ENCODE data around the gene DNAJC11.
"Not testable (repeated sequence)": the region's sequence is repeated elsewhere in the genome, so short reads cannot be mapped to it uniquely, and the experiment has no call there.

Gene DNAJC11

GRCh38 chr1:6695868-6696267 is 5.7 kb downstream of the DNAJC11 start:
- DNase-seq (ENCODE audit: low read depth), result no peak

GRCh38 chr1:6694121-6694713 is 7.4 kb downstream of the DNAJC11 start:
- no peak for DNase-seq (ENCODE audit: low read depth)

GRCh38 chr1:6692956-6693355 is 8.7 kb downstream of the DNAJC11 start:
- no peak for DNase-seq (ENCODE audit: low read depth)

- DNase-seq (ENCODE audit: low read depth), result no peak
These were observed 10.1 kb downstream of the DNAJC11 start for GRCh38 chr1:6691507-6691906.

- DNase-seq (ENCODE audit: low read depth), result no peak
These were observed 11.4 kb downstream of the DNAJC11 start for GRCh38 chr1:6690186-6690585.

- no peak for DNase-seq (ENCODE audit: low read depth)
These were observed 12.9 kb downstream of the DNAJC11 start for GRCh38 chr1:6688757-6689156.

- no peak for DNase-seq (ENCODE audit: low read depth)
These were observed 13.6 kb downstream of the DNAJC11 start for GRCh38 chr1:6688001-6688400.

GRCh38 chr1:6686294-6686693 is 15.3 kb downstream of the DNAJC11 start:
- no peak for DNase-seq (ENCODE audit: low read depth)

- DNase-seq (ENCODE audit: low read depth), result no peak
These were observed 16.2 kb downstream of the DNAJC11 start for GRCh38 chr1:6685381-6685780.

GRCh38 chr1:6683434-6683833 is 18.2 kb downstream of the DNAJC11 start:
- no peak for DNase-seq (ENCODE audit: low read depth)

- no peak for DNase-seq (ENCODE audit: low read depth)
These were observed 25.7 kb downstream of the DNAJC11 start for GRCh38 chr1:6675941-6676340.

GRCh38 chr1:6674771-6675170 is 26.8 kb downstream of the DNAJC11 start:
- no peak for DNase-seq (ENCODE audit: low read depth)

GRCh38 chr1:6673816-6674398 is 27.7 kb downstream of the DNAJC11 start:
- DNase-seq (ENCODE audit: low read depth), result no peak

- no peak for DNase-seq (ENCODE audit: low read depth)
These were observed 29.1 kb downstream of the DNAJC11 start for GRCh38 chr1:6672558-6672957.

- DNase-seq (ENCODE audit: low read depth), result no peak
These were observed 33.1 kb downstream of the DNAJC11 start for GRCh38 chr1:6668503-6668902.

GRCh38 chr1:6667139-6667538 is 34.5 kb downstream of the DNAJC11 start:
- no peak for DNase-seq (ENCODE audit: low read depth)

GRCh38 chr1:6666696-6667095 is 34.9 kb downstream of the DNAJC11 start:
- no peak for DNase-seq (ENCODE audit: low read depth)

- DNase-seq (ENCODE audit: low read depth), result not testable (repeated sequence)
These were observed 39.1 kb downstream of the DNAJC11 start for GRCh38 chr1:6662468-6662867.

- DNase-seq (ENCODE audit: low read depth), result no peak
These were observed 41.1 kb downstream of the DNAJC11 start for GRCh38 chr1:6660415-6661049.

GRCh38 chr1:6658359-6659060 is 43.1 kb downstream of the DNAJC11 start:
- DNase-seq (ENCODE audit: low read depth), result no peak

GRCh38 chr1:6657138-6657537 is 44.5 kb downstream of the DNAJC11 start:
- no peak for DNase-seq (ENCODE audit: low read depth)

- DNase-seq (ENCODE audit: low read depth), result no peak
These were observed 48.0 kb downstream of the DNAJC11 start for GRCh38 chr1:6653436-6654290.

Data from GM04504 (cell line).